DOHH2 (cell line): ENCODE measurements around the gene TAPBP.
A peak's percentile ranks its signal among the peaks of the same experiment; 100 is the strongest.

Experiments used
- H3F3A ChIP-seq: fragments of 200-600 bp; sonication (generic), shearing (Covaris generic); 2 replicates; pipeline ENCODE4 v1.6.0; 2016; ENCODE audit warnings: antibody characterized with exemption, mild to moderate bottlenecking; ENCODE audit not compliant: control insufficient read depth, insufficient read depth
- H3K27ac ChIP-seq: fragments of 200-600 bp; sonication (generic); 2 replicates; pipeline ENCODE4 v1.5.1; 2014; ENCODE audit warnings: low read depth, mild to moderate bottlenecking, low read length, moderate library complexity
- H3K27me3 ChIP-seq: fragments of 200-600 bp; sonication (generic); 2 replicates; pipeline ENCODE4 v1.6.1; 2014; ENCODE audit warnings: mild to moderate bottlenecking, low read length, mixed read lengths; ENCODE audit not compliant: control insufficient read depth
- H3K36me3 ChIP-seq: fragments of 200-600 bp; sonication (generic); 2 replicates; pipeline ENCODE4 v1.6.1; 2014; ENCODE audit warnings: mild to moderate bottlenecking, low read length, moderate library complexity, mixed read lengths; ENCODE audit not compliant: control insufficient read depth
- H3K4me1 ChIP-seq: fragments of 200-600 bp; sonication (generic); 2 replicates; pipeline ENCODE4 v1.6.1; 2014; ENCODE audit warnings: mild to moderate bottlenecking, low read length, mixed read lengths; ENCODE audit not compliant: control insufficient read depth
- H3K4me2 ChIP-seq: fragments of 200-600 bp; sonication (generic); 2 replicates; pipeline ENCODE4 v1.6.0; 2014; ENCODE audit warnings: mild to moderate bottlenecking, low read length, moderate library complexity
- H3K4me3 ChIP-seq: fragments of 200-600 bp; sonication (generic); 2 replicates; pipeline ENCODE4 v1.5.1; 2014; ENCODE audit warnings: mild to moderate bottlenecking, low read length, mixed read lengths
- H3K79me2 ChIP-seq: fragments of 200-600 bp; sonication (generic); 2 replicates; pipeline ENCODE4 v1.6.1; 2014; ENCODE audit warnings: mild to moderate bottlenecking, low read length, mixed read lengths; ENCODE audit not compliant: control insufficient read depth
- H3K9me2 ChIP-seq: fragments of 200-600 bp; sonication (generic); replicated peaks from 2 replicates; pipeline ENCODE4 v1.6.1; 2014; ENCODE audit warnings: mild to moderate bottlenecking, low read length, mixed read lengths; ENCODE audit not compliant: control insufficient read depth
- H3K9me3 ChIP-seq: fragments of 200-600 bp; sonication (generic); 2 replicates; pipeline ENCODE4 v1.6.1; 2014; ENCODE audit warnings: antibody characterized with exemption, low read length, mixed read lengths; ENCODE audit not compliant: control insufficient read depth, insufficient read depth
- H4K20me1 ChIP-seq: fragments of 200-600 bp; sonication (generic); 2 replicates; pipeline ENCODE4 v1.6.0; 2014; ENCODE audit warnings: low read depth, mild to moderate bottlenecking, antibody characterized with exemption, low read length, moderate library complexity; ENCODE audit not compliant: control insufficient read depth, insufficient read depth
- CTCF ChIP-seq: fragments of 200-600 bp; sonication (generic); IDR thresholded peaks from one replicate; pipeline ENCODE4 v1.5.1; 2014; ENCODE audit warnings: antibody characterized with exemption, mild to moderate bottlenecking, low read depth, low read length; ENCODE audit not compliant: poor library complexity, severe bottlenecking
- EZH2phosphoT487 ChIP-seq: fragments of 200-600 bp; sonication (generic); IDR thresholded peaks from 2 replicates; pipeline ENCODE4 v1.6.1; 2017; ENCODE audit warnings: borderline replicate concordance, mild to moderate bottlenecking, antibody characterized with exemption, low read length, moderate library complexity, mixed read lengths

The TAPBP gene

DNA sequence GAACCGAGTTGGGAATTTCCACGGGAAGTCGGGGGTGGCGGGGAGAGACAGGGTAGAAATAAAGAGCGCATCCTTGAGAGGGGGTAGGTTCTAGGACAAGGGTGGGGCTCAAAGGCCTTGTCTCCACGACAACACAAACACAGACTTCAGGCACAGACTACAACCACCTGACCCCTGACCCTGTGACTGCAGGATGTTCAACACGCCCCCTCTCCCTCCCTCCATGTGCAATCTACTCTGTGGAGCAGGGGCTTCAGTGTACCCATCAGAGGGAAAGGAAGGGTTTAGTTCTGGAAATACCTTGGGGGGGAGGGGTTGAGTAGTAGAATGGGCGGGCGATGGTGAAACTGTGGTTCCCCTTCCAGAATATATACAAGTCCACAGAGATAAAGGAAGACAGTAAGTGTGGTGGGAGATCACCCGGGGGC, 651 bp upstream of the TAPBP start:
- peaks cover 21% of the 10 kb centered on the region for H3F3A ChIP-seq
- no peak for TF ChIP-seq CTCF
- no peaks in the 10 kb centered on the region for H3K9me2 ChIP-seq
- peaks cover 63% of the 10 kb centered on the region for H3K79me2 ChIP-seq
- H3K4me3 ChIP-seq, result peak overlapping the region; percentile 95
- H3K36me3 ChIP-seq, result peaks cover 56% of the 10 kb centered on the region
- peak overlapping the region; percentile 91 for H3K4me2 ChIP-seq
- H3K9me3 ChIP-seq, result no peaks in the 10 kb centered on the region
- H3K4me1 ChIP-seq, result peaks cover 45% of the 10 kb centered on the region
- peak overlapping the region; percentile 93 for H3K27ac ChIP-seq
- H4K20me1 ChIP-seq, result peaks cover 6% of the 10 kb centered on the region; the same call in 1 of the 2 replicates
- no peaks in the 10 kb centered on the region for H3K27me3 ChIP-seq

- peaks cover 9% of the 10 kb centered on the region for H3F3A ChIP-seq
- H4K20me1 ChIP-seq, result peaks cover 6% of the 10 kb centered on the region; the same call in 1 of the 2 replicates
- H3K27me3 ChIP-seq, result no peaks in the 10 kb centered on the region
- no peaks in the 10 kb centered on the region for H3K9me2 ChIP-seq
- peak overlapping the region; percentile 95 for H3K4me3 ChIP-seq
- no peaks in the 10 kb centered on the region for H3K9me3 ChIP-seq
- TF ChIP-seq CTCF, result peak; percentile 40
- TF ChIP-seq EZH2phosphoT487, result no peak; the same call in 1 of the 2 replicates
- H3K4me2 ChIP-seq, result peak overlapping the region; percentile 91
- H3K4me1 ChIP-seq, result peaks cover 32% of the 10 kb centered on the region
- H3K36me3 ChIP-seq, result peaks cover 53% of the 10 kb centered on the region
- H3K79me2 ChIP-seq, result peaks cover 62% of the 10 kb centered on the region
- peak overlapping the region; percentile 93 for H3K27ac ChIP-seq
Measured at GRCh38 chr6:33313105-33313708, 671 bp downstream of the TAPBP start.

DNA sequence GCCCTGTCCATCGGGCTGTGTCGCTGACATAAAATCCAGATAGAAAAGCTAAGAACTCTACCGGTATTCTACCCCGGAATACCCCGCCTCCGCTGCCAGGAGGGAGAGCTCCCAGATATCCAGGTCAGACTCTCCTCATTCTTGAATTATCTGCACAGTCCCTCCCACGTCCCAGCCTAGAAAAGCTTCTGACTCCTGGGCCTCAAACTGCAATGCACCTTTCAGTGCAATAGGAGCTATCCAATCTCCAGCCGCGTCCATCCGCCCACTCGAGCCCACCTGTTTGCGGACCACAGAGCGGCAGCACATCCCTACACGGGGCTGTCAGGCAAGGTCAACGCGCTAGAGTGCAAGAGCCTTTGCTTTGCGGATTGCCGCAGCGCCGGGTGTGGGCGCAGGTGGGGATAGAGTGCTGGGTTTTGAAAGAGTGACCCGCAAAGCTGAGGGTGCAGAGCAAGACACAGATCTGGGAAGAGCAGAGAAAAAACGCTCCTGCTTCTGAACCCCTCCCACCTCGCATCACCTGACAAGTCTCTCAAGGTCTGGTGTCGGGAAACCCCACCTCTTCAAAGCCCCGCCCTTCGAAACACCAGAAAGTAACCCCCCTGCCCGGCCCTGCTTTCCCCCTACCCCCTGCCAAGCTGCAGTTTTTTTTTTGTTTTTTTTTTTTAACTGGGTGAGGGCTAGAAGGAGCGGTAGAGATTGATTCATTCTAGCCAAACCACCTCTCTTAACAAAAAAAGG, 1.3 kb downstream of the TAPBP start:
- H3K4me2 ChIP-seq, result peak overlapping the region; percentile 91
- H3K4me1 ChIP-seq, result peaks cover 30% of the 10 kb centered on the region
- no peaks in the 10 kb centered on the region for H3K27me3 ChIP-seq
- H3K79me2 ChIP-seq, result peaks cover 68% of the 10 kb centered on the region
- TF ChIP-seq EZH2phosphoT487 (no peak), CTCF (no peak)
- H4K20me1 ChIP-seq, result peaks cover 6% of the 10 kb centered on the region; the same call in 1 of the 2 replicates
- H3K36me3 ChIP-seq, result peaks cover 57% of the 10 kb centered on the region
- no peaks in the 10 kb centered on the region for H3K9me2 ChIP-seq
- no peaks in the 10 kb centered on the region for H3K9me3 ChIP-seq
- H3K4me3 ChIP-seq, result peak overlapping the region; percentile 95
- H3F3A ChIP-seq, result 0 out of 2 replicates have a peak, but pooled peaks cover 8% of the 10 kb centered on the region
- peak overlapping the region; percentile 93 for H3K27ac ChIP-seq
